Hepatocyte (in vitro differentiated cells): Measurements from ENCODE around the gene KRT78. TPM values are rescaled to one million over a fixed set of nuclear protein-coding genes. Genes with fewer than 3 reads are reported as not detected.

Experiments
- DNase-seq: peaks from one replicate; pipeline ENCODE4 v3.0.0-alpha.2; 2016; ENCODE audit warnings: low spot score
- H2AFZ ChIP-seq: fragments of 200-600 bp; sonication (generic); 2 replicates; pipeline ENCODE4 v1.6.0; 2016; ENCODE audit warnings: antibody characterized with exemption, mild to moderate bottlenecking
- H3K27ac ChIP-seq: fragments of 200-600 bp; sonication (generic); 2 replicates; pipeline ENCODE4 v1.5.1; 2016; ENCODE audit warnings: mild to moderate bottlenecking
- H3K27me3 ChIP-seq: fragments of 200-600 bp; sonication (generic); 2 replicates; pipeline ENCODE4 v1.6.1; 2016
- H3K36me3 ChIP-seq: fragments of 200-600 bp; sonication (generic); replicated peaks from 2 replicates; pipeline ENCODE4 v1.5.1; 2016; ENCODE audit warnings: low read depth; ENCODE audit not compliant: insufficient read depth
- H3K4me1 ChIP-seq: fragments of 200-600 bp; sonication (generic); 2 replicates; pipeline ENCODE4 v1.5.1; 2016; ENCODE audit warnings: mild to moderate bottlenecking, moderate library complexity; ENCODE audit not compliant: insufficient read depth
- H3K4me2 ChIP-seq: fragments of 200-600 bp; sonication (generic); 2 replicates; pipeline ENCODE4 v1.6.0; 2016
- H3K4me3 ChIP-seq: fragments of 200-600 bp; sonication (generic); 2 replicates; pipeline ENCODE4 v1.5.1; 2016; ENCODE audit warnings: mild to moderate bottlenecking
- H3K79me2 ChIP-seq: fragments of 200-600 bp; sonication (generic); 2 replicates; pipeline ENCODE4 v1.6.0; 2017; ENCODE audit warnings: mild to moderate bottlenecking
- H3K9me2 ChIP-seq: fragments of 200-600 bp; sonication (generic); replicated peaks from 2 replicates; pipeline ENCODE4 v1.6.0; 2017; ENCODE audit warnings: mild to moderate bottlenecking; ENCODE audit not compliant: insufficient read depth
- H3K9me3 ChIP-seq: fragments of 200-600 bp; sonication (generic); 2 replicates; pipeline ENCODE4 v1.5.1; 2016; ENCODE audit warnings: low read depth, mild to moderate bottlenecking
- H4K20me1 ChIP-seq: fragments of 200-600 bp; sonication (generic); 2 replicates; pipeline ENCODE4 v1.6.0; 2016; ENCODE audit warnings: mild to moderate bottlenecking; ENCODE audit not compliant: insufficient read depth, poor library complexity, severe bottlenecking
- EZH2 ChIP-seq: fragments of 200-600 bp; sonication (generic); IDR thresholded peaks from 2 replicates; pipeline ENCODE4 v1.6.1; 2016; ENCODE audit warnings: antibody characterized with exemption, mild to moderate bottlenecking, borderline replicate concordance
- EZH2phosphoT487 ChIP-seq: fragments of 200-600 bp; sonication (generic); IDR thresholded peaks from one replicate; pipeline ENCODE4 v1.6.1; 2018; ENCODE audit warnings: antibody characterized with exemption, mild to moderate bottlenecking, low read depth, moderate library complexity; ENCODE audit not compliant: unreplicated experiment, severe bottlenecking
- WGBS: methylation state at CpG from one replicate; pipeline ENCODE4 v1.1.6; 2016; ENCODE audit warnings: low lambda C conversion rate; ENCODE audit errors: missing lambda C conversion rate; 5-methylcytosine and 5-hydroxymethylcytosine counted together
- polyA plus RNA-seq: library from polyadenylated mRNA; unstranded; fragments of >200 nt; fragmentation: Nextera tagmentation; extraction: Ambion mirVana; gene quantifications from 2 replicates; pipeline ENCODE4 v1.2.1, GENCODE V29; 2016
- total RNA-seq: library from RNA; depleted of rRNA; stranded (reverse); fragments of >200 nt; gene quantifications from 2 replicates; pipeline ENCODE4 v1.2.3, GENCODE V29; 2014
- TF ChIP-seq, protein P1 (sequence below): fragments of 200-600 bp; sonication (generic); IDR thresholded peaks from 2 replicates; pipeline ENCODE4 v1.5.1; 2016; ENCODE audit warnings: antibody characterized with exemption, mild to moderate bottlenecking; ENCODE audit not compliant: poor library complexity

Gene KRT78
- total and polyA plus RNA-seq, 2 experiments from 2014 or later = not detected

DNA sequence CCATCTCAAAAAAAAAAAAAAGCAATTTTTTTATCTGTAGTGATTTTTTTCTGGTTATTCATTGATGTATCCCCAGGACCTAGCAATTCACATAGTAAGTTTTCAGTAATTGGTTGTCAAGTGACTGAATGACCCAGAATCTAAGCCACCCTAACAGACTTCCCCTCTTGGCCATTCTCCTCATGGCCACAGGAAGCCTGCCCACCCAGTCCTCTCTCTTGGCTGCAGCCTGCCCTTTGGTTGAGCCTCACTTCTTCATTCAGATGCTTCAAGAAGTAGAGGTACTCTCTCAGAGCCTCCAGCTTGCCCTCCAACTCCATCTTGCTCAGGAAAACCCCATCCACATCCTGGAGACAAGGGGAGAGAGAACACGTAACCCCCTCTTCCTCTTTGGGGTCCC is 2.8 kb downstream of the KRT78 start:
- no peaks in the 10 kb centered on the region for H3K79me2 ChIP-seq
- no peak overlapping the region for H2AFZ ChIP-seq
- H4K20me1 ChIP-seq = no peaks in the 10 kb centered on the region
- DNase-seq = no peak
- H3K36me3 ChIP-seq = no peaks in the 10 kb centered on the region
- no peaks in the 10 kb centered on the region for H3K9me3 ChIP-seq
- H3K27ac ChIP-seq = no peak overlapping the region
- H3K27me3 ChIP-seq = no peaks in the 10 kb centered on the region
- no peaks in the 10 kb centered on the region for H3K4me1 ChIP-seq
- TF ChIP-seq EZH2 (no peak), EZH2phosphoT487 (no peak)
- TF ChIP-seq, protein P1, sequence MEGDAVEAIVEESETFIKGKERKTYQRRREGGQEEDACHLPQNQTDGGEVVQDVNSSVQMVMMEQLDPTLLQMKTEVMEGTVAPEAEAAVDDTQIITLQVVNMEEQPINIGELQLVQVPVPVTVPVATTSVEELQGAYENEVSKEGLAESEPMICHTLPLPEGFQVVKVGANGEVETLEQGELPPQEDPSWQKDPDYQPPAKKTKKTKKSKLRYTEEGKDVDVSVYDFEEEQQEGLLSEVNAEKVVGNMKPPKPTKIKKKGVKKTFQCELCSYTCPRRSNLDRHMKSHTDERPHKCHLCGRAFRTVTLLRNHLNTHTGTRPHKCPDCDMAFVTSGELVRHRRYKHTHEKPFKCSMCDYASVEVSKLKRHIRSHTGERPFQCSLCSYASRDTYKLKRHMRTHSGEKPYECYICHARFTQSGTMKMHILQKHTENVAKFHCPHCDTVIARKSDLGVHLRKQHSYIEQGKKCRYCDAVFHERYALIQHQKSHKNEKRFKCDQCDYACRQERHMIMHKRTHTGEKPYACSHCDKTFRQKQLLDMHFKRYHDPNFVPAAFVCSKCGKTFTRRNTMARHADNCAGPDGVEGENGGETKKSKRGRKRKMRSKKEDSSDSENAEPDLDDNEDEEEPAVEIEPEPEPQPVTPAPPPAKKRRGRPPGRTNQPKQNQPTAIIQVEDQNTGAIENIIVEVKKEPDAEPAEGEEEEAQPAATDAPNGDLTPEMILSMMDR = no peak
- no peak overlapping the region for H3K4me2 ChIP-seq
- WGBS = 94% methylated on average over 1 of the region's 1 CpG
- no peak overlapping the region for H3K4me3 ChIP-seq
- H3K9me2 ChIP-seq = no peaks in the 10 kb centered on the region

DNA sequence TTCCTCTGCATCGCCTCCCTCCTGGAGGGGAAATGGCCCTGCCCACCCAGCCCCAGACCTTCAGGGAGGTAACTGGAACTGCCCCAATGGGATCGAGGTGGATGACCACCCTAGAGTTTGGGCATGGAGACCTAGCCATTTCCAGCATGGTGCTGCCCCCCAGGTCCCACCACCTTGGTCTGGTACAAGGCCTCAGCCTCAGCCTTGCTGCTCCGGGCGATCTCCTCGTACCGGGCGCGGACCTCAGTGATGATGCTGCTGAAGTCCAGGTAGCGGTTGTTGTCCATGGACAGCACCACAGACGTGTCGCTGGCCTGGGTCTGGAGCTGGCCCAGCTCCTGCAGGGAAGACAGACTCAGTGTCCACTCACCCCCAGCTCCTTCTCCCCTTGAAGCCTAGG is 4.4 kb downstream of the KRT78 start:
- 95% methylated on average over 11 of the region's 11 CpGs for WGBS

DNA sequence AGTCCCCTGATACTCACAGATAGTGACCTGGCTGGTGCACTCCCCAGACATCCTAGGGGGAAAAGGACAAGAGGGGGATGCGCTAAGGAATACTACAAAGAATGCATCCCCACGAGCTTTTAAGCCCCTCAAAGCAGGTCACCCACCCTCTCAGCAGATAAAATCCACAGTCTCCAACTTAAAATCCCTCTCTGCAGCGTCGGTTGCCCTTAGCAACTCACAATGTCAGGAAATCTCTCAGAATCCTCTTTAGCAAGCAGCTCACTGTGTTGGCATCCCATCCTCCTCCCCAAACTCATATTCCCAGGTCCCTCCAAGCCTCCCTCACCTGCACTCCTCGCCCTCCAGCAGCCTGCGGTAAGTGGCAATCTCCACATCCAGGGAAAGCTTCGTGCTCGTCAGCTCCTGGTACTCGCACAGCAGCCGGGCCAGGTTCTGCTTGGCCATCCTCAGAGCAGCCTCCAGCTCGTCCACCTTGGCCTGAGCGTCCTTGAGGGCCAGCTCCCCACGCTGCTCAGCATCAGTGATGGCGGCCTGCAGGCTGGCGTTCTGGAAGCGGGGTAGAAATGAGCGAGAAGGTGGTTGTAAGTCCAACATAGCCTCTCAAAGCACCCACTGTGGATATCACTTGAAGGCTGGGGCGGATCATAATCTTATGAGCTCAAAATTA is 9.2 kb downstream of the KRT78 start:
- Histone ChIP-seq H3K4me1 (no peaks in the 10 kb centered on the region), H3K9me2 (no peaks in the 10 kb centered on the region), H3K9me3 (no peaks in the 10 kb centered on the region), H2AFZ (no peak overlapping the region), H3K4me2 (no peak overlapping the region), H4K20me1 (no peaks in the 10 kb centered on the region), H3K79me2 (no peaks in the 10 kb centered on the region), H3K27me3 (peaks cover 17% of the 10 kb centered on the region), H3K36me3 (no peaks in the 10 kb centered on the region), H3K27ac (no peak overlapping the region), H3K4me3 (no peak overlapping the region)
- no peak for DNase-seq
- TF ChIP-seq EZH2 = no peak
- TF ChIP-seq, protein P1 = no peak
- no peak for TF ChIP-seq EZH2phosphoT487
- WGBS = 85% methylated on average over 18 of the region's 18 CpGs

More for the DNA sequence above, 4.4 kb downstream of the KRT78 start:
- Histone ChIP-seq H3K27ac (no peak overlapping the region), H3K79me2 (no peaks in the 10 kb centered on the region), H3K4me3 (no peak overlapping the region), H3K4me1 (no peaks in the 10 kb centered on the region), H4K20me1 (no peaks in the 10 kb centered on the region), H3K27me3 (peaks cover 8% of the 10 kb centered on the region), H3K9me2 (no peaks in the 10 kb centered on the region), H3K36me3 (no peaks in the 10 kb centered on the region), H3K4me2 (no peak overlapping the region), H3K9me3 (no peaks in the 10 kb centered on the region), H2AFZ (no peak overlapping the region)
- DNase-seq = no peak
- TF ChIP-seq EZH2phosphoT487 (no peak), EZH2 (no peak)
- TF ChIP-seq, protein P1 = no peak
